ENCODE data around the gene MYO9A. TPM values are rescaled to one million over a fixed set of nuclear protein-coding genes. Genes with fewer than 3 reads are reported as not detected.

The MYO9A gene
- total RNA-seq, 4 donors from 2014 or later, result 50.8 to 68.3 (median 59.5) TPM

- 74 to 76% methylated on average over 21 of the region's 21 CpGs for WGBS, 2 donors
- TF ChIP-seq POLR2A (IDR thresholded peaks at IDR 0.05), result no peak
- no peak for TF ChIP-seq CTCF (IDR thresholded peaks at IDR 0.05)
- H3K4me3 ChIP-seq (ENCODE audit: low read depth, poor library complexity, severe bottlenecking), result no peak overlapping the region
- intact Hi-C loops (cut with DNase I; ENCODE audit: low total_unique reads), result no loop called here
- peak in 1 of 2 donors; percentile 80 for DNase-seq (ENCODE audit: low spot score in 2 of 2)
These were observed 315.2 kb downstream of the MYO9A start for GRCh38 chr15:71802770-71803169.

DNA sequence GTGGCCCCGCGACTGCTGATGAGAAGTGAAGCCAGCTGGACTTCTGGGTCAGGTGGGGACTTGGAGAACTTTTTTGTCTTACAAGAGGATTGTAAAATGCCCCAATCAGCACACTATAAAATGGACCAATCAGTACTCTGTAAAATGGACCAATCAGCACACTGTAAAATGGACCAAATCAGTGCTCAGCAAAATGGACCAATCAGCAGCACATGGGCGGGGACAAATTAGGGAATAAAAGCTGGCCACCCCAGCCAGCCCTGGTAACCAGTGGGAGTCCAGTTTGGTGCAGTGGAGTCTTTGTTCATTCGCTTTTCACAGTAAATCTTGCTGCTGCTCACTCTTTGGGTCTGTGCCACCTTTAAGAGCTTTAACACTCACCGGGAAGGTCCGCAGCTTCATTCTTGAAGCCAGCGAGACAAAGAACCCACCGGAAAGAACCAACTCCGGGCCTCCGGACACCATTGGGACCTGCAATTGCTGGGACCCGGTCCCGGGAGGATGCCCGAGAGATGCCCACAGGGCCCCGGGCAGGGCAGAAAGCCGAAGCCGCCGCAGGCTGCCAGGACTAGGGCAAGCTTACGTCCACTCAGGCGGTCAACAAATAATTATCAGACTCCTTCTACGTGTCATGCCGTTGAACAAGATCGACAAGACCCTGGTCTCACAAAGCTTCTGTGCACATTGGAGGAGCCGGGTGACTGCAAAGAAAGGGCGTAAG lies 315.9 kb downstream of the MYO9A start:
- no peak overlapping the region for H3K4me3 ChIP-seq (ENCODE audit: low read depth, poor library complexity, severe bottlenecking)
- WGBS, 2 donors, result 93 to 94% methylated on average over 24 of the region's 24 CpGs
- intact Hi-C loops (cut with DNase I; ENCODE audit: low total_unique reads), result no loop called here
- DNase-seq (ENCODE audit: low spot score in 2 of 2), result peak in 1 of 2 donors; percentile 67
- no peak for TF ChIP-seq CTCF (IDR thresholded peaks at IDR 0.05)

DNA sequence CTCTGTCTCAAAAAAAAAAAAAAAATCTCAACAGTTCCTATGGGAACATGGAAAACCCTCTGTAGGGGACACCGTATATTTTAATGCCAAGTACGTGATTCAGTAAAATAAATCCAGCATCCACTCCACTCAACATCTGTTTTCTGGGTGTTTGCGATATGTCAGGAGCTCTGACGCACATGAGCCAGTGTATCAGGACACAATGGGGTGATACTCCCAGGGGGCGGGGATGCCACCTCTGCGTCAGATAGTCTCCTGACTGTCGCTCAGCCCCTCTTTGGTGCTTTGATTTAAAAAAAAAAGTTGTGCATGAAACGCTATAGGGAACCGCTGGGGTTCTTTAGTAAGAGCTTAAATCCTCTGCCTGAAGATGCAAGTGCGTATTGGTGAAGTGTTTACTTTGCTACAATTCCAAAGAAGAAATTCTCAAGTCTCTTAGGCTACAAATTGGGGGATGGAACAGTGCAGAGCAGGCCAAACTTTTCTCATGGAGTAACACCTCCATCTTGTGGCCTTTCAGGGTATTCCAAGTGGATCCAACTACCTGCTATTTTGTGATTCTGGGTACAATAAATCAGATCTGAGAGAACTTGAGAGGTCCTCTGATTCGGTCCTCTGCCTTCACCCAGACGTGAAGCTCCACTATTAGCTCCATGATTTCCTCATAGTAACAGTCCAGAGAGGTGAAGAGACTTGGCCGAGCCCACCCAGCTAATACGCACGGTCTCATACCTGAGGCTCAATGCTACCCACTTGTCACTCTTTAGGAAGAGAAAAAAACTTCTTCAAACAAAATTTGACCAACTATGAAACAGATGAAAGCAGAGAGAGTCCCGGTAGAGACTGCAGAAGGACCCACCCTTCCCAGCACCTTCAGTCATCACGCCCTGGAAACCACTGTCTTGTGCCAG lies 316.9 kb downstream of the MYO9A start:
- intact Hi-C loops (cut with DNase I; ENCODE audit: low total_unique reads), result no loop called here
- peak in 1 of 2 donors; percentile 28 for DNase-seq (ENCODE audit: low spot score in 2 of 2)
- H3K4me3 ChIP-seq (ENCODE audit: low read depth, poor library complexity, severe bottlenecking), result no peak overlapping the region
- peak in 1 of 3 donors; percentile 52 for TF ChIP-seq CTCF (IDR thresholded peaks at IDR 0.05)
- TF ChIP-seq POLR2A (IDR thresholded peaks at IDR 0.05), result no peak
- 57 to 59% methylated on average over 17 of the region's 17 CpGs for WGBS, 2 donors

GRCh38 chr15:71800190-71800589 lies 317.8 kb downstream of the MYO9A start:
- TF ChIP-seq CTCF (IDR thresholded peaks at IDR 0.05), result no peak
- no peak for TF ChIP-seq POLR2A (IDR thresholded peaks at IDR 0.05)
- DNase-seq (ENCODE audit: low spot score in 2 of 2), result no peak
- intact Hi-C loops (cut with DNase I; ENCODE audit: low total_unique reads), result no loop called here
- 84 to 88% methylated on average over 3 of the region's 3 CpGs for WGBS, 2 donors
- no peak overlapping the region for H3K4me3 ChIP-seq (ENCODE audit: low read depth, poor library complexity, severe bottlenecking)

- no peak overlapping the region for H3K4me3 ChIP-seq (ENCODE audit: low read depth, poor library complexity, severe bottlenecking)
- DNase-seq (ENCODE audit: low spot score in 2 of 2), result peak in 1 of 2 donors; percentile 58
- intact Hi-C loops (cut with DNase I; ENCODE audit: low total_unique reads), result no loop called here
- TF ChIP-seq CTCF (IDR thresholded peaks at IDR 0.05) (no peak), POLR2A (IDR thresholded peaks at IDR 0.05) (no peak)
- 62 to 74% methylated on average over 6 of the region's 6 CpGs for WGBS, 2 donors
These were observed 319.3 kb downstream of the MYO9A start for GRCh38 chr15:71798641-71799040.
